C4-2B (cell line): ENCODE measurements around the gene ZDHHC14.

Source experiments
- ZFX ChIP-seq: fragments of 450-650 bp; IDR thresholded peaks from 2 replicates; pipeline ENCODE4 v1.6.1; 2017
- TF ChIP-seq, protein P1 (sequence below): fragments of 450-650 bp; conservative IDR thresholded peaks from 2 replicates; pipeline ENCODE4 v1.5.1; 2017; ENCODE audit warnings: mild to moderate bottlenecking

DNA sequence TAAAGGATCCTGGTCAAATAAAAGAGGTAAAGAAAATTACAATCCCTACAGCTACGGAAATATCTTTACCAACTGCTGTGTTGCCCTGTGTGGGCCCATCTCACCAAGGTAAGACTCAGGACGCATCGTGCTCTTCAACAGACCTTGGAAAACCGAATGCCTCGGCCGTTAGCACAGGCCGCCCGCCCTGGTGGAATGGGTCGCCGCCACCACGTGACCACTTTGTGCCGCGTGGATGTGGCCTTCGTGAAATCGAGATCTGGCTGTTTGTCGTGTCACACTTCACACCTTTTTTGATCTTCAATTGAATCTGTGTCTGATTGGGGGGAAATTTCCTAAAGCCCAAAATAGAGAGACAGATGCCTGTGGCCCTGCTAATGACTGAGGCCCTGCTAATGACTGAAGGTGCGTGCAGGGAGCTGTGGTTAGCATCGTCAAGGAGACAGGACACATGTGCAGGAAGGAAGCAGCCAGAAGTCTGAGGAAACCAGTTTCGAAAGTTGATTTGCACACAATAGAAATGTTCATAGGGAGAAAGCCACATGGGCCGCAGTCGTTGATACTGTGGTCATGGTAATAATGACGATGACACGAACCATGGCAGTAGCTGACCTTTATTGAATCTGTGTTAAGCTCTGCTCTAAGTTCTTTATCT lies 266.4 kb downstream of the ZDHHC14 start:
- TF ChIP-seq, protein P1, sequence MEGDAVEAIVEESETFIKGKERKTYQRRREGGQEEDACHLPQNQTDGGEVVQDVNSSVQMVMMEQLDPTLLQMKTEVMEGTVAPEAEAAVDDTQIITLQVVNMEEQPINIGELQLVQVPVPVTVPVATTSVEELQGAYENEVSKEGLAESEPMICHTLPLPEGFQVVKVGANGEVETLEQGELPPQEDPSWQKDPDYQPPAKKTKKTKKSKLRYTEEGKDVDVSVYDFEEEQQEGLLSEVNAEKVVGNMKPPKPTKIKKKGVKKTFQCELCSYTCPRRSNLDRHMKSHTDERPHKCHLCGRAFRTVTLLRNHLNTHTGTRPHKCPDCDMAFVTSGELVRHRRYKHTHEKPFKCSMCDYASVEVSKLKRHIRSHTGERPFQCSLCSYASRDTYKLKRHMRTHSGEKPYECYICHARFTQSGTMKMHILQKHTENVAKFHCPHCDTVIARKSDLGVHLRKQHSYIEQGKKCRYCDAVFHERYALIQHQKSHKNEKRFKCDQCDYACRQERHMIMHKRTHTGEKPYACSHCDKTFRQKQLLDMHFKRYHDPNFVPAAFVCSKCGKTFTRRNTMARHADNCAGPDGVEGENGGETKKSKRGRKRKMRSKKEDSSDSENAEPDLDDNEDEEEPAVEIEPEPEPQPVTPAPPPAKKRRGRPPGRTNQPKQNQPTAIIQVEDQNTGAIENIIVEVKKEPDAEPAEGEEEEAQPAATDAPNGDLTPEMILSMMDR = no peak
- no peak for TF ChIP-seq ZFX
